Body of pancreas (tissue), 4 donors: ENCODE measurements around the gene SEC14L2.

ENCODE experiments used
- CTCF ChIP-seq, 7 experiments: fragments of 450-650 bp in 4 of 7; fragments of 200-600 bp in 3 of 7; sonication (generic) in 3 of 7; IDR thresholded peaks; one replicate each; pipeline ENCODE4 v1.5.1; 2016 to 2019; ENCODE audit warnings: antibody characterized with exemption in 7 of 7
- POLR2A ChIP-seq, 3 donors: fragments of 450-650 bp; IDR thresholded peaks; one replicate each; pipeline ENCODE4 v1.6.1; 2016; ENCODE audit warnings: antibody characterized with exemption in 3 of 3, mild to moderate bottlenecking in 2 of 3

- TF ChIP-seq CTCF (IDR thresholded peaks at IDR 0.05) = no peak
- no peak for TF ChIP-seq POLR2A (IDR thresholded peaks at IDR 0.05)
Observed at GRCh38 chr22:30368420-30368819, 28.4 kb upstream of the SEC14L2 start.
